Left ventricle myocardium superior (tissue), 1 donor: ENCODE measurements around the gene DGKD. TPM values are rescaled to one million over a fixed set of nuclear protein-coding genes. Genes with fewer than 3 reads are reported as not detected.
"Not testable (repeated sequence)": the region's sequence is repeated elsewhere in the genome, so short reads cannot be mapped to it uniquely, and the experiment has no call there.

ENCODE experiments used
- ATAC-seq: fragments of 200-7000 bp; cut with Tn5 transposase; one replicate; pipeline ENCODE4 v1.9.1; 2020; ENCODE audit warnings: mild to moderate bottlenecking, moderate library complexity
- DNase-seq: peaks from one replicate; pipeline ENCODE4 v3.0.0-alpha.2; 2020
- intact Hi-C: fragments of 100-400 bp; cut with micrococcal nuclease; formaldehyde crosslinking; loops from one replicate; pipeline ENCODE4 v1.11.0; 2022
- total RNA-seq: library from RNA; stranded (reverse); fragmentation: NEBNext Ultra II Directional; extraction: Animal tissue kit (Norgen Biotek cat#: 25700); gene quantifications from one replicate; pipeline ENCODE4 v1.2.1, GENCODE V29; 2021
- donor health status: DM: no; HTN: yes; CAD: no; lungs with severe emphysema.

The DGKD gene
- total RNA-seq, 1 donor from 2014 or later, result 27.1 TPM

GRCh38 chr2:233380132-233380895, 26.0 kb downstream of the DGKD start:
- intact Hi-C loops, result no loop called here
- ATAC-seq (no peak), DNase-seq (no peak)

GRCh38 chr2:233380995-233381637, 26.8 kb downstream of the DGKD start:
- intact Hi-C loops, result no loop called here
- no peak for ATAC-seq
- no peak for DNase-seq

GRCh38 chr2:233381638-233381995, 27.3 kb downstream of the DGKD start:
- intact Hi-C loops, result no loop called here
- DNase-seq (no peak), ATAC-seq (no peak)

- DNase-seq (no peak), ATAC-seq (no peak)
- intact Hi-C loops, result no loop called here
Measured at GRCh38 chr2:233384015-233384414, 29.7 kb downstream of the DGKD start.

- intact Hi-C loops, result no loop called here
- ATAC-seq, result no peak
- no peak for DNase-seq
Measured at GRCh38 chr2:233384811-233385488, 30.7 kb downstream of the DGKD start.

- DNase-seq (peak; percentile 54), ATAC-seq (no peak)
- intact Hi-C loops, result no loop called here
Measured at GRCh38 chr2:233385489-233386044, 31.3 kb downstream of the DGKD start.

GRCh38 chr2:233386382-233387041, 32.2 kb downstream of the DGKD start:
- intact Hi-C loops, result no loop called here
- ATAC-seq (peak; percentile 28), DNase-seq (no peak)

- peak; percentile 1 for ATAC-seq
- intact Hi-C loops, result no loop called here
- DNase-seq, result no peak
Measured at GRCh38 chr2:233387225-233387624, 32.9 kb downstream of the DGKD start.

- ATAC-seq (peak; percentile 95), DNase-seq (peak; percentile 94)
- intact Hi-C loops, result no loop called here
Measured at GRCh38 chr2:233387667-233388528, 33.6 kb downstream of the DGKD start.

- ATAC-seq (no peak), DNase-seq (no peak)
- intact Hi-C loops, result no loop called here
Measured at GRCh38 chr2:233389601-233390125, 35.4 kb downstream of the DGKD start.

- ATAC-seq, result no peak
- DNase-seq, result no peak
- intact Hi-C loops, result no loop called here
Measured at GRCh38 chr2:233395687-233396086, 41.4 kb downstream of the DGKD start.

GRCh38 chr2:233396726-233397665, 42.7 kb downstream of the DGKD start:
- ATAC-seq, DNase-seq, intact Hi-C loops: not testable (repeated sequence)

- DNase-seq (no peak), ATAC-seq (no peak)
- intact Hi-C loops, result no loop called here
Measured at GRCh38 chr2:233399306-233400225, 45.3 kb downstream of the DGKD start.

GRCh38 chr2:233400341-233400740, 46.0 kb downstream of the DGKD start:
- DNase-seq (no peak), ATAC-seq (no peak)
- intact Hi-C loops, result no loop called here

GRCh38 chr2:233400961-233401360, 46.7 kb downstream of the DGKD start:
- intact Hi-C loops, result no loop called here
- no peak for ATAC-seq

GRCh38 chr2:233402346-233402745, 48.1 kb downstream of the DGKD start:
- intact Hi-C loops, result no loop called here
- DNase-seq (no peak), ATAC-seq (no peak)

More at GRCh38 chr2:233400961-233401360, 46.7 kb downstream of the DGKD start:
- no peak for DNase-seq
